GM21381 (cell line): ENCODE measurements around the gene TRIM17.
"Not testable (repeated sequence)": the region's sequence is repeated elsewhere in the genome, so short reads cannot be mapped to it uniquely, and the experiment has no call there.

Experiments
- ATAC-seq: cut with Tn5 transposase; IDR thresholded peaks from one replicate; pipeline ENCODE4 v1.9.1; 2021; ENCODE audit warnings: mild to moderate bottlenecking, moderate library complexity; ENCODE audit not compliant: unreplicated experiment

TRIM17 gene

GRCh38 chr1:228448372-228448771 lies 31.7 kb upstream of the TRIM17 start:
- ATAC-seq: no peak

GRCh38 chr1:228446852-228447251 lies 30.2 kb upstream of the TRIM17 start:
- no peak for ATAC-seq

- ATAC-seq: no peak
Observed at GRCh38 chr1:228445843-228446650, 29.4 kb upstream of the TRIM17 start.

DNA sequence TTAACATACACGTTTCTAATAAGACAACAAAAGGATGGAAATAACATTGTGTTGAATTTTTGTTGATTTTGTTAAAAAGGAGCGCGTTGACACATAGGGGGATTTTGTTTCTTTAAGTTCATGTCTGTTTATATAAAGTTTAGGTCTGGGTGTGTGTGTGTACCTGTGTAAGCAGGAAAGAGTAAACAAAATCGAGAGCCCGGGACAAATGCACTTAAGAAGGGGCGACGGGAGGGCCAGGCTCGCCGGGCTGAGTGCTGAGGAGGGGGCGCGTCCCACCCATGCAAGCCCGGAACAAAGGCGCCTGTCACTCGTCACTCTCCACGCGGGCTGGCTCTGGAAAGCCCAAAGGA lies 28.8 kb upstream of the TRIM17 start:
- no peak for ATAC-seq

DNA sequence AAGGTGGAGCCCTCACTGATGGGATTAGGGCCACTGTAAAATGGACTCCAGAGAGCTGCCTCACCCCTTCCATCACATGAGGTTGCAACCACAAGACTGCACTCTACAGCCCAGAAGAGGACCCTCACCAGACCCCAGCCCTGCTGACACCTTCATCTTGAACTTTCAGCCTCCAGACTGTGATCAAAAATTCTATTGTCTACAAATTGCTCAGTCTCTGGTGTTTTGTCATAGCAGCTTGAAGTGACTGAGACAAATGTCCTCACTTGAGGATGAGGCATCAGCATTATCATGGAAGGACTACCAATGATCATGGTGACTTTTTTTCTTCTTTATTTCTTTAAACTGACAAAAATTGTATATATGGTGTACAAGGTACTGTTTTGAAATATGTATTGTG lies 26.7 kb upstream of the TRIM17 start:
- no peak for ATAC-seq

- no peak for ATAC-seq
Observed at GRCh38 chr1:228440761-228441500, 24.3 kb upstream of the TRIM17 start.

DNA sequence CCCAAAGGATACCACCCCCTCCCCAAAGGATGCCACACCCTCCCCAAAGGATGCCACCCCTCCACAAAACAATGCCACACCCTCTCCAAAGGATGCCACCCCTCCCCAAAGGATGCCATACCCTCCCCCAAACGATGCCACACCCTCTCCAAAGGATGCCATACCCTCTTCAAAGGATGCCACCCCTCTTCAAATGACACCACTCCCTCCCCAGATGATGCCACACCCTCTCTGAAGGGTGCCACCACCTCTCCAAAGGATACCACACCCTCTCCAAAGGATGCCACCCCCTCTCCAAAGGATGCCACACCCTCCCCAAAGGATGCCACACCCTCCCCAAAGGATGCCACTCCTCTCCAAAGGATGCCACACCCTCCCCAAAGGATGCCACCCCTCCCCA lies 21.6 kb upstream of the TRIM17 start:
- ATAC-seq: no peak

DNA sequence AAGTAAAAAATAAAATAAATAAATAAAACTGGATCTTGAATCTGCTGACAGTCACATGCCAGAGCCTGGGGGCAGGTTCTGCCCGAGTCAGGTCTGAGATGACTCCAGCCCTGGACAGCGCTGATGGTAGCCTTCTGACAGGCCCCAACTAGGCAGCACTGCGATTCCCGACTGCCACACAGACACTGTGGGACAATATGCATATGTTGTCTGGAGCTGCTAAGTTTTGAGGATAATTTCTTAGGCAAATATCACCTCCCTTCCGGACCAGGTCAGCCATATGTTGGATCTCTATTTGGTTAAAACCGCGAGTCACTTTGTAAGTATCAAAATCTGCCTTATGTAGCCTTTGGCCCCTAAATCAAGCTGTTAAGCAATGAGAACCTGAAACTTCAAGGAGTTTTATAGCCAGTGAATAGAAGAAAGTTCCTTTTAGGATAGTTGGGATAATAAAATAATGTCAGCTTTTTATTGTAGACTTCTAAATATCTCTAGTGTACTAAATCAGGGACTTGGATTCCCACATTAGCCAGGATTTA lies 20.8 kb upstream of the TRIM17 start:
- no peak for ATAC-seq

- ATAC-seq: no peak
Observed at GRCh38 chr1:228434689-228435088, 18.0 kb upstream of the TRIM17 start.

DNA sequence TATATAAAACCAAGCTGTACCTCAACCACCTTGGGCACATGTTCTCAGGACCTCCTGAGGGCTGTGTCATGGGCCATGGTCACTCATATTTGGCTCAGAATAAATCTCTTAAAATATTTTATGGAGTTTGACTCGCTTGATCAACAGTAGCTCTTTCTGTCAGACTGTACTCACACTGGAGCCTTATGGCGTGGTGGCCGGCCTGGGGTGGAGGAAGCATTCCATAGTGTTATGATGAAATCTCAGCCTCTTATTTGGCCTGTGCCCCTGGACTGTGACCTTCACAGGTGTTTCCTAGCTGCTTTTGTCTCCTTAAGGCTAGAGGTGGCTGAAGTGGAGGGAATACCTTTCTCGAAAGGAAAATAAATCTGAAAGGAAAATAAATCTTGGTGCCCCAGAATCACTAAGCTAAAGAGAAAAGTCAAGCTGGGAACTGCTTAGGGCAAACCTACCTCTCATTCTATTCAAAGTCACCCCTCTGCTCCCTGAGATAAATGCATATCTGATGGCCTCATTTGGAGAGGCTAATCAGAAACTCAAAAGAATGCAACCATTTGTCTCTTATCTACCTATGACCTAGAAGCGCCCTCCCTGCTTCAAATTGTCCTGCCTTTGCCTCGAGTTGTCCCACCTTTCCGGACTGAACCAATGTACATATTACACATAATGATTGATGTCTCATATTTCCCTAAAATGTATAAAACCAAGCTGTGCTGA lies 16.8 kb upstream of the TRIM17 start:
- not testable (repeated sequence) for ATAC-seq

- ATAC-seq: no peak
Observed at GRCh38 chr1:228430243-228430642, 13.6 kb upstream of the TRIM17 start.

DNA sequence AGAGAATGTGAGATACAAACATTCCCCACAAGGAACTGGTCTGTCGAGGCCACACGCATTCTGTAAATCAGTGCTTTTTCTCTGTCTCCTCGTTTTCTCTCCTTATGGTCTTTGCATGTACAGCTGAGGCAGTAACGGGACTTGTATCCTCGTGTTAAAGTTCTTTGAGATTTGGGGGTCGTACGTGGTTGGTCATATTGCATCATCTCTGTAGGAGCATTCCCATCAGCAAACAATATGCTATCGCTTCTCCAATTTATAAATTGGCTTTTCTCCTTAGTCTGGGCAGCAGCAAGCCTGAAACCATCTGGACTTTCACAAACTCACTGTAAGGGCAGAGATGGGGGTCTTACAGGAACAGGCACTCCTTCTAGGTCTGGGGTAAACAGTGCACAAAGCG lies 13.0 kb upstream of the TRIM17 start:
- ATAC-seq: no peak

DNA sequence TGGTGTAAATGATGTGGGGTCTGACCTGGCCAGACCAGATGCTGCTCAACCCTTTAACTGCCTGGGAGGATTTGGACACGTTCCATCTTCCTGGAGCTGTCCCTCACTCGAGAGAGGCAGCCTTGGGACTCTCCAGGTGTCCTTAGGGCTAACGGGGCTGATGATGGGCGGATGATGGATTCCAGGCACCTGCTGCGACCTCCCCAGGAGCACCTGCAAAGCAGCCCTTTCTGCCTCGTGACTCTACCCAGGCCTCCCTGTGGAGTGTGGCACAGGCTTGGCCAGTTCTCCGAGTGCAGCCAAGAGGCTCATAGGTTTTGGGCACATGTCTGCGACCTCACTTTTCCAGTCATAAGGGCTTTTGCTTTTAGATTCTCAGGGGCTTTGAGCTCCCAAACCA lies 12.3 kb upstream of the TRIM17 start:
- no peak for ATAC-seq

GRCh38 chr1:228428412-228428811 lies 11.8 kb upstream of the TRIM17 start:
- no peak for ATAC-seq

DNA sequence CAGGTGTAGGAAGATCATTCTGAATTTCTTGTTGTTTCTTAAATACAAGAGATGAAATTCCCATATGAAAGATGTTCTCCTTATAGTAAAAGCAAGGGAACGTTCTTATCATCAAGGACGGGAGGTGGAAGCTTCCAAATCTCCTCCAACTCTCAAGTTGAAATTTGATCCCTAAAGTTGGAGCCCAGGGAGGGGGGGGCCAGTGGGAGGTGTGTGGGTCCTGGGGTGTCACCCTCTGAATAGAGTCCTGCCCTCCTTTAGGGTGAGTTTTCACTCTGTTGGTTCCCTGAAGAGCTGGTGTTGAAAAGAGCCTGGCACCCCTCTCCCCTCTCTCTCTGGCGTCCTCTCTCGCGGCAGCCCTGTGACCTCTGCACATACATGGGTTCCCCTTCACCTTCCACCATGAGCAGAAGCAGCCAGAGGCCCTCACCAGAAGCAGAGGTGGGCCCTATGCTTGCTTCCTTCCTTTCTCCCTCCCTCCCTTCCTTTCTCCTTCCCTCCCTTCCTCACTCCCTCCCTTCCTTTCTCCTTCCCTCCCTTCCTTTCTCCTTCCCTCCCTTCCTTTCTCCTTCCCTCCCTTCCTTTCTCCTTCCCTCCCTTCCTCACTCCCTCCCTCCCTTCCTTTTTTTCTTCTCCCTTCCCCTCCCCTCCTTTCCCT lies 10.0 kb upstream of the TRIM17 start:
- no peak for ATAC-seq

DNA sequence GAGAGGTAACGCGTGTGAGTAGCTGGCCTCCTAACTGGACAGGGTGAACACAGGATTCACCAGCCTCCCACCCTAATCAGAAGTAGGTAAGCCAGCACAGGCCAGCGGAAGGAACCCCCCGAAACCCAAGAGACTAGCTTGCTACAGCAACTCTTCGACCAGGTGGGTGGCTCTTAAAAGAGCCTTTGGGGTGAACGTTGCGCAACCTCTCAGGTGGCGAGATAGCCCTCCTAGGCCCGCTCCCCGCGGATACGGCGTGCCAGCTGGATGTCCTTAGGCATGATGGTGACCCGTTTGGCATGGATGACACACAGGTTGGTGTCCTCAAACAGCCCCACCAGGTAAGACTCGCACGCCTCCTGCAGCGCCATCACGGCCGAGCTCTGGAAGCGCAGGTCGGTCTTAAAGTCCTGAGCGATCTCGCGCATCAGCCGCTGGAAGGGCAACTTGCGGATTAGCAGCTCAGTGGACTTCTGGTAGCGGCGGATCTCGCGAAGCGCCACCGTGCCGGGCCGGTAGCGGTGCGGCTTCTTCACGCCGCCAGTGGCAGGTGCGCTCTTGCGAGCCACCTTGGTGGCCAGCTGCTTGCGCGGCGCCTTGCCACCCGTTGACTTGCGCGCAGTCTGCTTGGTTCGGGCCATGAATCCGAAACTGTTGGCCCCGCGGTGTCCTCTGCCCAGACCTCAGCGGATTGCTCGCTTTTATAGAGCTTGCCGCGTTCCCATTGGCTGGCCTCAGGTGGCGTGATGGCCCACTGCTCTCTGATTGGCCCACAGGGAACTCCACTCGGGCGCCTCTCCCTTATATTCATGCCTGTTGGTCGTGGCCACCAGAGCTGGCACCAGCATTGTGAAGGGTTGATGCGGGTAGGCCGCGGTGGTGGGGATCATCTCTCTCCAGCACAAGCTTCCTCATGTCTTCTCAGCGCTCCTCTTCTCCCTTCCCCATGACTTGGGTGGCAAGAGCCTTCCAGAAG lies 8.3 kb upstream of the TRIM17 start:
- no peak for ATAC-seq

DNA sequence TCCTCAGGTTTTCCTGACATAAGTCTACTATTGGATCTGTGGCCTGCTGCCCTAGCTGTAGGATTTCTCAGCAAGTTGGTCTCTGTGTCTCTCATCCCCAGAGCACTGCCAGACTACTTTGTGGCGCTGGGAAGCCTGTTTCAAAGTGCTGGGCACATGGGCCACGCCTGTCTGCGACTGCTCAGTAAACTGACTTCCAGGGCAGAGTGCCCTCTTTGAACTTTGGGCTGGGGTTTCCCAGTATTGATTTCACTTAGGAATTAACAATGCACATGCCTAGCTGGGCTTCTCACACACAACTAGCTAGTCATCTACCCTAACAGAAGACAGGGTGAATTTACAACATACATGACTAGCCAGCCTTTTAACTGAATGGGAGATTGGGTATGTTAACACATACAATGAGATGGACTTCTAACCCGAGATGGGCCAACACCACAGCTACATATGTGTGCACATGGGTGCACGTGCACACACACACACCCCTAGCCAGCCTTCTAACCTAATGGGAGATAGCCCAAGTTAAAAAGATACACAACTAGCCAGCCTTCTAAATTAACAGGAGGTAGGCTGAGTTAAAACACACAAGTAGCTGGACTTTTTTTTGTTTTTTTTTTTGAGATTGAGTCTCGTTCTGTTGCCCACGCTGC lies 6.9 kb upstream of the TRIM17 start:
- ATAC-seq: no peak

DNA sequence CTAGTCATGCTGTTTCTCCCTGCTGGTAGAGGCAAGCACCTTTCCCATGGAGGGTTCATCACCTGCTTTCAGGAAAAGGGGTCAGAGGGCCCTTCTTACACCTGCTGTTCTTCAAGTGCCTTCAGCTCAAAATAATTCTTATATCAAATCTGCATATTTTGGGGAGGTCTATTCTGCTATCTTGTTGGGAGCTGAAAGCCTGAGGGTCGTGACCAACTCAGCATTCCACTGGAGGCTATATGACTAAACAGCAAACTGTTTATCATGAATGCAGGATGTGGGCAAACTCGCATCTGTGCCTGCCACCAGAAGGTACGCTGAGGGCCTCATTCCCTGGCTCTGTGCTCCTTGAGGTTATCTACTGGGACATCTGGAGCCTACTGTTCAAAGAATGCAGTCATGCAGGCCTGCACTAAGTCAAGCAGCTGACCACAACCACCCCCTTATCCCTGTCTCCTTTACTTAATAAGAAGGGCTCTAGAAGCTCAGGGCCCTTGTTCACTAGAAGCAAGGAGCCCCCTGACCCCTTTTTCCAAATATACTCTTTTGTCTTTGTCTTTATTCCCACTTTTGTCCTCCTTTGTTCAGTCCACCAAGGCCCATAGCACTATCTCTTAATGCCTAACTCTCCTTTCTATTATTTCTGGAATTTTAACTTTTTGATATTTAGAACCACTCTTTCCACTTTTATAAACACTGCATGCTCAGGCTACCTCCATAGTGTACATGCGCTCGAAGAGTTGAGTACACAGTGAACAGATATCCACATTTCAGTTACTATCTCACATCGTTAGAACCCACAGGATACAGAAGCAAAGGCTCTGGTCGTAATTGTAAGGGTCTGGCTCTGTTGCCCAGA lies 4.5 kb upstream of the TRIM17 start:
- no peak for ATAC-seq
